ENCODE results near the gene HAUS3. TPM values are rescaled to one million over a fixed set of nuclear protein-coding genes. Genes with fewer than 3 reads are reported as not detected.
"Not testable (repeated sequence)": the region's sequence is repeated elsewhere in the genome, so short reads cannot be mapped to it uniquely, and the experiment has no call there.

The HAUS3 gene
- total RNA-seq, 4 donors from 2014 or later = 9.9 to 14.1 (median 11.3) TPM

DNA sequence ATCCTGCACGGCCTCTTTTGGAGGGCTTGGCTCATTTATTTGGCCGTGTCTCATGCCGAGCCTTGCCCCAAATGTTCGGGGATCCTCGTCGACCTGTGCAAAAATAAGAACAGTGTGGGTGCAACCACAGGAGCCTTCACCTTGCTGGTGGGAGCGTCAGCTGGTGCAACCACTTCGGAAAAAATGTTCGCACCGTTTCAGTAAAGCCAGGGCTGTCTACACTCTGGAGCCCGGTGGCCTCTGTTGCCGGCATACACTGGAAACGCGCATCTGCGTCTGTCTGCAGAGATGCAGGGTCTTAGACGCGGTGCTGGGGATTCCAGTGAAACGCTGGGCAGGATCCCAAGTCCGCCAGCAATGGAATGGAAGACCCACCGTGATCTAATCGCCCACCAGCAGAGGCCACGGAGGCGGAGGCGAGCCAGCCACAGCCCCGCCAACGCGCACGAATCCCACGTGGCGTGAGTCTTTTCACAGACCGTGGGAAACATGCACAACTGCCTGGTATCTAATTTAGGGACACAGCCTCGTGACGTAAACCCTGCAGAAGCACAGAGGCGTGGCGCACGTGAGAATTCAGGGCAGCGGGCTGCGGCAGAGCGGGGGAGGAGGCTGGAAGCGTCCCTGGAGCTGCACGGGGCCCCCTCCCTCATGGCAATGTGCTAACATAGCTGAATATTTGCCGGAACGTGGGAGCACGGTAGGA, 33.8 kb upstream of the HAUS3 start:
- no peak for DNase-seq (ENCODE audit: extremely low spot score)
- 95% methylated on average over 41 of the region's 44 CpGs for WGBS
- Histone ChIP-seq H3K27ac (replicated peaks in 1 of 4) (no peak overlapping the region), H3K36me3 (peaks cover 0 to 19% (median 11%) of the 10 kb centered on the region in 4 donors), H3K27me3 (no peaks in the 10 kb centered on the region), H3K4me1 (no peaks in the 10 kb centered on the region), H3K4me3 (no peak overlapping the region), H3K9me3 (no peaks in the 10 kb centered on the region)
- TF ChIP-seq POLR2A (IDR thresholded peaks at IDR 0.05; ENCODE audit: low read depth) = no peak
- no peak for TF ChIP-seq POLR2AphosphoS5 (IDR thresholded peaks at IDR 0.05)
- no peak for TF ChIP-seq EP300 (IDR thresholded peaks at IDR 0.05)
- TF ChIP-seq, protein P1, sequence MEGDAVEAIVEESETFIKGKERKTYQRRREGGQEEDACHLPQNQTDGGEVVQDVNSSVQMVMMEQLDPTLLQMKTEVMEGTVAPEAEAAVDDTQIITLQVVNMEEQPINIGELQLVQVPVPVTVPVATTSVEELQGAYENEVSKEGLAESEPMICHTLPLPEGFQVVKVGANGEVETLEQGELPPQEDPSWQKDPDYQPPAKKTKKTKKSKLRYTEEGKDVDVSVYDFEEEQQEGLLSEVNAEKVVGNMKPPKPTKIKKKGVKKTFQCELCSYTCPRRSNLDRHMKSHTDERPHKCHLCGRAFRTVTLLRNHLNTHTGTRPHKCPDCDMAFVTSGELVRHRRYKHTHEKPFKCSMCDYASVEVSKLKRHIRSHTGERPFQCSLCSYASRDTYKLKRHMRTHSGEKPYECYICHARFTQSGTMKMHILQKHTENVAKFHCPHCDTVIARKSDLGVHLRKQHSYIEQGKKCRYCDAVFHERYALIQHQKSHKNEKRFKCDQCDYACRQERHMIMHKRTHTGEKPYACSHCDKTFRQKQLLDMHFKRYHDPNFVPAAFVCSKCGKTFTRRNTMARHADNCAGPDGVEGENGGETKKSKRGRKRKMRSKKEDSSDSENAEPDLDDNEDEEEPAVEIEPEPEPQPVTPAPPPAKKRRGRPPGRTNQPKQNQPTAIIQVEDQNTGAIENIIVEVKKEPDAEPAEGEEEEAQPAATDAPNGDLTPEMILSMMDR (IDR thresholded peaks at IDR 0.05) = no peak
- intact Hi-C loops (cut with DNase I) = no loop called here

- WGBS = 94% methylated on average over 10 of the region's 10 CpGs
- H3K4me3 ChIP-seq; intact Hi-C loops (cut with DNase I); DNase-seq (ENCODE audit: extremely low spot score); H3K4me1 ChIP-seq; H3K27me3 ChIP-seq; H3K9me3 ChIP-seq; H3K27ac ChIP-seq (replicated peaks in 1 of 4): not testable (repeated sequence)
- peaks cover 0 to 26% (median 15%) of the 10 kb centered on the region in 4 donors for H3K36me3 ChIP-seq
These were observed 33.1 kb upstream of the HAUS3 start for GRCh38 chr4:2275044-2275397.

DNA sequence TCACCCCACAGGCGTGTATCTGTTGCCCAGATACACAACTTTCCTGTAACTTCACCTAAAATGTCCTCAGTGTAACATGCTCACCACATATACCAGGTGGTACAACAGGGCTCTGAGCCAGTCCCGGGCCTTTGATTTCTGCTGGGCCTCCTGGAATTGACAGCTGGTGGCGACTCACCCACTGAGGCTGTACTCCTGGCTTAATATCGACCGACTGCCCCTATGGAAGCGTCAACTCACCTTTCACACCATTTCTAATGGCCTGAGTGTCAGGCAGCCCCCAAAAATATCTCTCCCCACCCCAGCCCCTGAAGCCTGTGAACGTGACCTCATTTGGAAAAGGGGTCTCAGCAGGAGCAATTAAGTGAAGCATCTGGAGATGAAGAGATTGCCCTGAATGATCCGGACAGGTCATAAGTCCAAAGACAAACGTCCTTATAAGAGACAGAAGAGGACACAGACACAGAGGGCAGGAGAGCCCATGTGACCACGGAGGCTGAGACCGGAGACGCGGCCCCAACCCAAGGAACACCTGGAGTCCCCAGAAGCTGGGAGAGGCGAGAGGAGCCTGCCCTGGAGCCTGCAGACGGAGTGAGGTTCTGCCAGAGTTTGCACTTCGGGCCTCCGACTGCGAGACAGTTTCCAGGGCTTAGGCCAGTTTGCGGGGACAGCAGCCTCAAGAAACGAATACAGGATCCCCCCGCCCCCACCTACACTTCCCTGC, 32.6 kb upstream of the HAUS3 start:
- no peaks in the 10 kb centered on the region for H3K4me1 ChIP-seq
- intact Hi-C loops (cut with DNase I) = no loop called here
- no peak overlapping the region for H3K4me3 ChIP-seq
- WGBS = 90% methylated on average over 17 of the region's 21 CpGs
- no peaks in the 10 kb centered on the region for H3K9me3 ChIP-seq
- TF ChIP-seq, protein P1 (IDR thresholded peaks at IDR 0.05) = no peak
- no peak for TF ChIP-seq EP300 (IDR thresholded peaks at IDR 0.05)
- no peak for TF ChIP-seq POLR2A (IDR thresholded peaks at IDR 0.05; ENCODE audit: low read depth)
- no peak for TF ChIP-seq POLR2AphosphoS5 (IDR thresholded peaks at IDR 0.05)
- no peak for DNase-seq (ENCODE audit: extremely low spot score)
- H3K27me3 ChIP-seq = no peaks in the 10 kb centered on the region
- H3K36me3 ChIP-seq = peaks cover 0 to 26% (median 15%) of the 10 kb centered on the region in 4 donors
- H3K27ac ChIP-seq (replicated peaks in 1 of 4) = no peak overlapping the region

GRCh38 chr4:2273657-2274319, 31.9 kb upstream of the HAUS3 start:
- H3K27me3 ChIP-seq = no peaks in the 10 kb centered on the region
- H3K36me3 ChIP-seq = peaks cover 0 to 26% (median 16%) of the 10 kb centered on the region in 4 donors
- intact Hi-C loops (cut with DNase I) = no loop called here
- no peaks in the 10 kb centered on the region for H3K9me3 ChIP-seq
- 93% methylated on average over 12 of the region's 24 CpGs for WGBS
- H3K4me3 ChIP-seq = no peak overlapping the region
- TF ChIP-seq EP300 (IDR thresholded peaks at IDR 0.05) (no peak), POLR2A (IDR thresholded peaks at IDR 0.05; ENCODE audit: low read depth) (no peak), POLR2AphosphoS5 (IDR thresholded peaks at IDR 0.05) (no peak)
- TF ChIP-seq, protein P1 (IDR thresholded peaks at IDR 0.05) = no peak
- H3K27ac ChIP-seq (replicated peaks in 1 of 4) = no peak overlapping the region
- no peak for DNase-seq (ENCODE audit: extremely low spot score)
- peaks cover 0 to 3% (median 0%) of the 10 kb centered on the region in 4 donors for H3K4me1 ChIP-seq

DNA sequence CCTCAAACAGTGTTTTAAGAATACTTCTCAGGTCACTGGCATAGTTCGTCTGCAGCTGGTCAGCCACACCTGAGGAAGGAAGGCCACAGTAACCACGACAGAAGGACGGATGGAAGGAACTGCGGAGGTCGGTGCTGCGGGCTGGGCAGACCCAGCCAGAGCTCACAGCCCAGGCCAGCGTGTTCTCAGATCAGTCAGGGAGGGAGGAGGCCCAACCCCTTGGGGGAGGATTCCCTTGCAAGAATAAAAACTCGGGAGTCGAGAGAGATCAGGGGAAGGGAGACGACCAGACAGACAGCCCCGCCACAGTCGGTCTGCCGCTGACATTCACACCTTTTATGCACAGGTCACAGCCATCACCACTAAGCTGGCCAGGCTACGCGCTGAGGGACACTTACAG, 31.3 kb upstream of the HAUS3 start:
- no peak for DNase-seq (ENCODE audit: extremely low spot score)
- H3K27ac ChIP-seq (replicated peaks in 1 of 4) = no peak overlapping the region
- intact Hi-C loops (cut with DNase I) = no loop called here
- no peaks in the 10 kb centered on the region for H3K27me3 ChIP-seq
- WGBS = 90% methylated on average over 15 of the region's 15 CpGs
- H3K36me3 ChIP-seq = peaks cover 0 to 26% (median 16%) of the 10 kb centered on the region in 4 donors
- no peak overlapping the region for H3K4me3 ChIP-seq
- H3K4me1 ChIP-seq = peaks cover 0 to 3% (median 0%) of the 10 kb centered on the region in 4 donors
- H3K9me3 ChIP-seq = no peaks in the 10 kb centered on the region
- TF ChIP-seq EP300 (IDR thresholded peaks at IDR 0.05) (no peak), POLR2AphosphoS5 (IDR thresholded peaks at IDR 0.05) (no peak), POLR2A (IDR thresholded peaks at IDR 0.05; ENCODE audit: low read depth) (no peak)
- TF ChIP-seq, protein P1 (IDR thresholded peaks at IDR 0.05) = no peak
